ENCODE results near the gene KRTAP10-8. TPM values are rescaled to one million over a fixed set of nuclear protein-coding genes. Genes with fewer than 3 reads are reported as not detected.

KRTAP10-8 gene, protein sequence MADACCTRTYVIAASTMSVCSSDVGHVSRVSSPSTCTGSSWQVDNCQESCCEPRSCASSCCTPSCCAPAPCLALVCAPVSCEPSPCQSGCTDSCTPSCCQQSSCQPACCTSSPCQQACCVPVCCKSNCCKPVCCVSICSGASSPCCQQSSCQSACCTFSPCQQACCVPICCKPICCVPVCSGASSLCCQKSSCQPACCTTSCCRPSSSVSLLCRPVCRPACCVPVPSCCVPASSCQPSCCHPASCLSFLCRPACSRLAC
- total RNA-seq (ENCODE audit: unreplicated experiment) = not detected
- long read RNA-seq = 0 reads

DNA sequence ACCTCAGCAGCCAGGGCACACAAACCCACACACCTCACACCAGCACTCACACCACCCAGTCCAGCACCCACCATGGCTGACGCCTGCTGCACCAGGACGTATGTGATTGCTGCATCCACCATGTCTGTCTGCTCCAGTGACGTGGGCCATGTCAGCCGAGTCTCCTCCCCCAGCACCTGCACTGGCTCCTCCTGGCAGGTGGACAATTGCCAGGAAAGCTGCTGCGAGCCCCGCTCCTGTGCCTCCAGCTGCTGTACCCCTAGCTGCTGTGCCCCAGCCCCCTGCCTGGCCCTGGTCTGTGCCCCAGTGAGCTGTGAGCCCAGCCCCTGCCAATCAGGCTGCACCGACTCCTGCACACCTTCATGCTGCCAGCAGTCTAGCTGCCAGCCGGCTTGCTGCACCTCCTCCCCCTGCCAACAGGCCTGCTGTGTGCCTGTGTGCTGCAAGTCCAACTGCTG lies at the start of gene KRTAP10-8:
Gene KRTAP10-8, plus strand, starts transcription at position 51 of the 458 bp plus-strand sequence. Its CDS starts 22 bp downstream, at position 73.
- Mint-ChIP-seq H3K27me3 (ENCODE audit: unreplicated experiment) (peaks cover 4% of the 10 kb centered on the region), H3K9me3 (ENCODE audit: unreplicated experiment) (peaks cover 12% of the 10 kb centered on the region), H3K4me3 (ENCODE audit: unreplicated experiment) (no peak within 1 kb of the TSS), H3K36me3 (ENCODE audit: low read depth, unreplicated experiment) (peaks cover 13% of the 10 kb centered on the region), H3K27ac (ENCODE audit: unreplicated experiment) (peak within 1 kb of the TSS; percentile 37), H3K4me1 (ENCODE audit: unreplicated experiment) (no peaks in the 10 kb centered on the region)
- DNase-seq (ENCODE audit: low spot score) = no peak
- TF ChIP-seq, protein P1, sequence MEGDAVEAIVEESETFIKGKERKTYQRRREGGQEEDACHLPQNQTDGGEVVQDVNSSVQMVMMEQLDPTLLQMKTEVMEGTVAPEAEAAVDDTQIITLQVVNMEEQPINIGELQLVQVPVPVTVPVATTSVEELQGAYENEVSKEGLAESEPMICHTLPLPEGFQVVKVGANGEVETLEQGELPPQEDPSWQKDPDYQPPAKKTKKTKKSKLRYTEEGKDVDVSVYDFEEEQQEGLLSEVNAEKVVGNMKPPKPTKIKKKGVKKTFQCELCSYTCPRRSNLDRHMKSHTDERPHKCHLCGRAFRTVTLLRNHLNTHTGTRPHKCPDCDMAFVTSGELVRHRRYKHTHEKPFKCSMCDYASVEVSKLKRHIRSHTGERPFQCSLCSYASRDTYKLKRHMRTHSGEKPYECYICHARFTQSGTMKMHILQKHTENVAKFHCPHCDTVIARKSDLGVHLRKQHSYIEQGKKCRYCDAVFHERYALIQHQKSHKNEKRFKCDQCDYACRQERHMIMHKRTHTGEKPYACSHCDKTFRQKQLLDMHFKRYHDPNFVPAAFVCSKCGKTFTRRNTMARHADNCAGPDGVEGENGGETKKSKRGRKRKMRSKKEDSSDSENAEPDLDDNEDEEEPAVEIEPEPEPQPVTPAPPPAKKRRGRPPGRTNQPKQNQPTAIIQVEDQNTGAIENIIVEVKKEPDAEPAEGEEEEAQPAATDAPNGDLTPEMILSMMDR (IDR thresholded peaks at IDR 0.05; ENCODE audit: unreplicated experiment) = no peak

DNA sequence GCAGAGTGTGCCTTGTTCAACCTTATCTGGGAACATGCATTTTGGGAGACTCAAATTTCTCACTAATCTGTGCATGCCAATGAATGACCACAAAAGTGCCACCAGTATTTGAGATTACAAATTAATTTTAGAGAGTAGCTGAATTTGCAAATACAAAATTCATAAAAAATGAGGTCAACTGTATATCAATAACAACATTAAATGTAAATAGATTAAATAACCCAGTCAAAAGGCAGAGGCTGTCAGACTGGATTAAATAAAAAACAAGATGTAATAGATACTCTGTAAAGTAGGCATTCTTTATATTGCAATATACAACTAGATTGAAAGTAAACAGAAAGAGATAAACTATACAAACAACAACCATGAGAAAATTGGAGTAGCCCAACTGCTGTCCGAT lies 47.8 kb upstream of the KRTAP10-8 start:
- Mint-ChIP-seq H3K4me1 (ENCODE audit: unreplicated experiment) (no peaks in the 10 kb centered on the region), H3K27ac (ENCODE audit: unreplicated experiment) (no peak overlapping the region), H3K9me3 (ENCODE audit: unreplicated experiment) (peaks cover 4% of the 10 kb centered on the region), H3K4me3 (ENCODE audit: unreplicated experiment) (no peak overlapping the region), H3K36me3 (ENCODE audit: low read depth, unreplicated experiment) (no peaks in the 10 kb centered on the region), H3K27me3 (ENCODE audit: unreplicated experiment) (peaks cover 3% of the 10 kb centered on the region)
- TF ChIP-seq, protein P1 (IDR thresholded peaks at IDR 0.05; ENCODE audit: unreplicated experiment) = no peak
- no peak for DNase-seq (ENCODE audit: low spot score)

DNA sequence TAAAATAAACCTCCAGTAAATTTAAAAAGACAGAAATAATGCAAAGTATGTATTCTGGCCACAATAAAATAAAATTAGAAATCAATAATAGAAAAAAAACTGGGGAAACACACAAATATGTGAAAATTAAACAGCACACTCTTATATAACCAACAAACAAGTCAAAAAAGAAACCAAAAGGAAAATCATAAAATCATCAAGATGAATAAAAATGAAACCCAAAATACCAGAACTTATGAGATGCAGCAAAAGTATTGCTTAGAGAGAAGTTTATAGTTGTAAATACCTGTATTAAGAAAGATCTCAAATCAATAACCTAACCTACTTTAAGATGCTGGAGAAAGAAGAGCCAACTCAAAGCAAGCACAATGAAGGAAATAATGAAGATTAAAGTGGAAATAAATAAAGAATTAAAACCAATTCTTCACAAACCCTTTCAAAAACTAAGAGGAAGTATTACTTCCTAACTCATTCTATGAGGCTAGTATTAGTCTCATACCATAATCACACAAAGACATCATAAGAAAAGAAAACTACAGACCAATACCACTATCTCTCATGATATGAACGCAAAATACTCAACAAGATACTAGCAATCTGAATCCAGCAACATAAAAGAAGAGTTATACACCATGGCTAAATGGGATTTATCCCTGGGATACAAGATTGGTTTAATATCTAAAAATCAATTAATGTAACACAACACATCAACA lies 46.8 kb upstream of the KRTAP10-8 start:
- H3K4me1 Mint-ChIP-seq (ENCODE audit: unreplicated experiment) = no peaks in the 10 kb centered on the region
- peaks cover 4% of the 10 kb centered on the region for H3K9me3 Mint-ChIP-seq (ENCODE audit: unreplicated experiment)
- TF ChIP-seq, protein P1 (IDR thresholded peaks at IDR 0.05; ENCODE audit: unreplicated experiment) = no peak
- no peak overlapping the region for H3K27ac Mint-ChIP-seq (ENCODE audit: unreplicated experiment)
- peaks cover 3% of the 10 kb centered on the region for H3K27me3 Mint-ChIP-seq (ENCODE audit: unreplicated experiment)
- no peak overlapping the region for H3K4me3 Mint-ChIP-seq (ENCODE audit: unreplicated experiment)
- no peaks in the 10 kb centered on the region for H3K36me3 Mint-ChIP-seq (ENCODE audit: low read depth, unreplicated experiment)
- DNase-seq (ENCODE audit: low spot score) = no peak

DNA sequence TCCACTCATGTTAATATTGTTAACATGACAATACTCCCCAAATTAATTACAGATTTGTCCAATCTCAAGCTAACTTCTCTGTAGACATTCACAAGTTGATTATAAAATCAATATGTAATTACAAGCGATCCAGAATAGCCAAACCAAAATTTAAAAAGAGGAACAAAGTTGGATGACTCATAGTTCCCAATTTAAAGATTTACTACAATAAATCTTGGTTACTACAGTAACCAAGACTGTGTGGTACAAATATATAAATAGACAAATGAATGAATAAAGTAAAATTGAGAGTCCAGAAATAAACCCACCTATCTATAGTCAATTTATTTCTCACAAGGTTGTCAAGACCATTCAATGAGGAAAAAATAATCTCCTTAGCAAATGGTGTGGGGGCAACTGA lies 45.5 kb upstream of the KRTAP10-8 start:
- DNase-seq (ENCODE audit: low spot score) = no peak
- no peak overlapping the region for H3K4me3 Mint-ChIP-seq (ENCODE audit: unreplicated experiment)
- TF ChIP-seq, protein P1 (IDR thresholded peaks at IDR 0.05; ENCODE audit: unreplicated experiment) = no peak
- no peaks in the 10 kb centered on the region for H3K4me1 Mint-ChIP-seq (ENCODE audit: unreplicated experiment)
- no peaks in the 10 kb centered on the region for H3K36me3 Mint-ChIP-seq (ENCODE audit: low read depth, unreplicated experiment)
- peaks cover 3% of the 10 kb centered on the region for H3K27me3 Mint-ChIP-seq (ENCODE audit: unreplicated experiment)
- H3K9me3 Mint-ChIP-seq (ENCODE audit: unreplicated experiment) = peaks cover 4% of the 10 kb centered on the region
- H3K27ac Mint-ChIP-seq (ENCODE audit: unreplicated experiment) = no peak overlapping the region
